Dermis blood vessel endothelial cell (primary cell): ENCODE results near the gene HHAT. TPM values are rescaled to one million over a fixed set of nuclear protein-coding genes. Genes with fewer than 3 reads are reported as not detected.

Experiments used
- DNase-seq: peaks from one replicate; pipeline ENCODE4 v3.0.0; 2010
- total RNA-seq: library from RNA; depleted of rRNA; stranded (reverse); fragments of >200 nt; gene quantifications from 2 replicates; pipeline ENCODE4 v1.2.3, GENCODE V29; 2014

Gene HHAT
- total RNA-seq, 1 donor from 2014 or later: 4.8 TPM

DNA sequence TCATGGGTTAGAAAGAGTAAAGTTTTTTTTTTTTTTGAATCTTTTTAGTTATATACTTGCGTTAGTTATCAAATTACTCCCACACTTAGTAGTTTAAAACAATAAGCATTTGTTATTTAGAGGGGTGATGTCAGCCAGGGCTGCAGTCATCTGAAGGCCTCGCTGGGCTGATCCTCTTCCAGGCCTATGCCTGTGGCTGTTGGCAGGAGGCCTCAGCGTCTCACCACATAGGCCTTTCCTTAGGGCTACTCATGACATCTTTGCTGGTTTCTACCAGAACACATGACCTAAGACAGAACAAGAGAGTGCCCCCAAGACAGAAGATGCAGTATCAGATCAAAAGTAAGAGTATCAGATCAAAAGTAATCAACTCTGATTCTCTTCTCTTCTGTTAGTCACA is 167.4 kb downstream of the HHAT start:
- no peak for DNase-seq

DNA sequence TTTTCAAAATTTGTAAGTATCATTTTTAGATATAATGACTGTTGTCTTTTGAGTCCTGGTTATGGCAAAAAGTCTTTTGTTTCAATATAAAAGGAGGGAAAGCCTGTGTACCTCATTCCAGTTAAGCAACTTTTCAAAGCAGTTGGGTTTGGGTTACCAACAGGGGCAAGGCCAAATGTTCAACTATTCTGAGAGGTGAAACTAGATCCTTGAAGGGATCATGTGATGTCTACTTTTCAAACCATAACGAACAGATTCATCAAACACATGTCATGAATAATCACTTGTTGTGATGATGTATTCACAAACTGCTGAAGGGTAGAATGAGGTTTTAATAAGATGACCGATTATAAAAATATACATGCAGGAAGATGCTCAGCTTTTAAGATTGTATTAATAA is 171.3 kb downstream of the HHAT start:
- no peak for DNase-seq

DNA sequence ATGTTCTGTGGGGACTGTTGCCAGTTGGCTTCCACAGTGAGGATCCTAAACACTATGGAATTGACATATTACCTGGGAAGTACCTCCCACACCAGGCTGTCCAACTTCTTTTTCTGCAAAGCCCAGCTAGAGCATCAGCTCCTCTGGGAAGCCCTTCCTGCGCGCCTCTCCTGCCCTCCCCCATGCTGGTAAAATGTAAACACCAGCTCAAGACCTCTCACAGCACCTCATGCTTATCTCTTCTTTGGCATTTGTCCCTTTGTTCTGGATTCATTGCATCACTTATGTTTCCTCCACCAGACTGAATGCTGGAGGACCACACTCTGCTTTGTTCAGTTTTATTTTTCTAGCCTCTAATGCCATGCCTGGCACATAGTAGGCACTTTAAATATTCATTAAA is 172.1 kb downstream of the HHAT start:
- no peak for DNase-seq

DNA sequence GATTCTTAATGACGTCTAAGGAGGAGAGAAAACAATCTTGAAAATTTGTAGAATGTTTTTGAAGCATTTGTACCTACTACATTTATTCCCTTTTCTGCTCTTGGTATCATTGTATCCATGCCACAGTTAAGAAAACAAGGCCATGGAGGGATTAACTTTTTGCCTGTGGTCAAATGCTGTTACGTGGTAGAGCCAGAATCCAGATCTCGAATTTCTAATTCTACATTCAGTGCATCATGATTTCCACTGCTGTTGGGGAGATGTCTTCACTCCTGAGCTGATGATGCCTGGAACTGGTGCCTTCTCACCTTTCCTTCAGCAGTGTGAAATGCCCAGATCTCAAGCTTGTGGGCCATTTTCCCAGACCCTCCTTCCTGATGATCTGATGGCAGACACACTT is 175.6 kb downstream of the HHAT start:
- no peak for DNase-seq

DNA sequence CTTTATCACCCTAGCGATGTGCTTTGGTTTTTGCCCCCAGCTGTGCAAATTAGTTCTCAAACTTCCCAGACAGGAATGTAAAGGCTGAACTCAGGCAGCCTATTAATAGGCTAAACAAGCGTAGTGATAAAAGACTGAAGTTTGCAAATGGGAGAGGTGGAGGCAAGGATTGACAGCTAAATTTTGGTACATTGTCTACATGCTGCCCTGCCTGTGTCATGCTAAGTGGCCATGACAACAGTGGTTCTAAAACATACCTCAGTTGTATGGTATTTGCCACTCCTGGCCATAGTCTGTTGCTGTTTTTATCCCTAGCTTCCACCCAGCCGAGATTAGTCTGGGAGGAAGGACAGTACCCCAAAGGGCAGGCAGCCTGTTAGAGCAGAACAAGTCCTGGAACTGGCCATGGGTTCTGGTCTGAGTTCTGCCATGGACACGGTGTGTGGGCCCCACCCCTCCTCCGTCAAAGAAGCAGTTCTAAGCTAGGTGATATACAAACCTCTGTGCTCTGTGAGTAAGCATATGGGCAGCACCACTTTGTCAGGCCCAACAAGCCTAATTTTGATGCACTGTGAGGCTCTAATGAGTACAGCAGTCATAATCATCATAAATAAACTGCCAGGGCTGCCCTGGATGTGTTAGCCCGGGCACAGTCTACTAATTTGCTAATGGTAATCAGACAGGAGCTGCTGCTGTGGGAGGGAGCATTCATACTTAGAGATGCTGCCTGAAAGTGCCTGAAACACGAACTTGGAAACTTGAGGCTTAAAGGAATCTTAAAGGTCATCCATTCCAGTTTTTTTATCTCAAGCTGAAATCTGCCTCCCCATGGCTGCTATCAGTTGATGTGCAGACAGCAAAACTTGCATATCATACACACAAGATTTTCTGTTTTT is 177.1 kb downstream of the HHAT start:
- DNase-seq: no peak

DNA sequence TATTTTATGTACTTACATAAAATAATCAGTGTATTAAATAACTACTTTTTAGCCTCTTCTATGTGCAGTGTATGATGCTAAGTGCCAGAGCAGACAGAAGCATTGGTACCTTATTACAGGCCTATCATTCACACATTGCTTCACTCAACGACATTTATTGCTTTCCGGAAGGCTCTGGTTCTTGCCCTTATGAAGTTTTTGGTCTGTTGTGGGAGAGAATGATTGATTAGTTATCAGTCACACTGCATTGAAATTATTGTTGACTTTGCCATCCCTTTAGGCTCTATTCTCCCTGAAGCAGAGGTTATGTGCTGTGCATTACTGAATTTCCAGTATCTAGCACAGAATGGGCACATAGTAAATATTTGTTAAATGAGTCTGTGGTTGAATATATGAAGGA is 178.0 kb downstream of the HHAT start:
- no peak for DNase-seq

DNA sequence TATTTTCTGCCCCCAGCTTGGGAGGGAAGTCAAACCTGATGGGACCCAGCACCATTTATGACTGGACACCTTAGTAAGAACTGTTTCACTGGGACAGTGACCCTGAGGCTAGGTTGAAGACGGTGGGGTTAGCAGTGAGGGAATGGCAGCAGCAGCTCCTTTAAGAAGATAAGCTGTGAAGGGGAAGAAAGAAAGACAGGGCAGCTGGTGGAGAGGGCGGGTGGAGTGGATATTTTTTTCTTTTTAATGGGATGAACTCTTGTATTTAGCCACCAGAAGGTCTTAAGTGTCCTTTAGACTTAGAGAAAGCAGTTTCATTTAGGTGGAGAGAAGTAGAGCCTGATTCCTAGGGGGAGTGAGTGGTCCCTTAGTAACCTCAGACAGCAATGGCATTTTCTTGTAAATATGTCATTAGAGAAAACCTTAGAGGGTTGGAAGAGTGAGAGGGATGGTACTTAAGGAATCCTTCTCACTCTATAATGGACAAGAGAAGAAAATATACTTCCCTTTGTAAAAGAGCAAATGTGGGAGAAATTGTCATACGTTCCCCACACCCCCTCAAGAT is 187.5 kb downstream of the HHAT start:
- DNase-seq: no peak

DNA sequence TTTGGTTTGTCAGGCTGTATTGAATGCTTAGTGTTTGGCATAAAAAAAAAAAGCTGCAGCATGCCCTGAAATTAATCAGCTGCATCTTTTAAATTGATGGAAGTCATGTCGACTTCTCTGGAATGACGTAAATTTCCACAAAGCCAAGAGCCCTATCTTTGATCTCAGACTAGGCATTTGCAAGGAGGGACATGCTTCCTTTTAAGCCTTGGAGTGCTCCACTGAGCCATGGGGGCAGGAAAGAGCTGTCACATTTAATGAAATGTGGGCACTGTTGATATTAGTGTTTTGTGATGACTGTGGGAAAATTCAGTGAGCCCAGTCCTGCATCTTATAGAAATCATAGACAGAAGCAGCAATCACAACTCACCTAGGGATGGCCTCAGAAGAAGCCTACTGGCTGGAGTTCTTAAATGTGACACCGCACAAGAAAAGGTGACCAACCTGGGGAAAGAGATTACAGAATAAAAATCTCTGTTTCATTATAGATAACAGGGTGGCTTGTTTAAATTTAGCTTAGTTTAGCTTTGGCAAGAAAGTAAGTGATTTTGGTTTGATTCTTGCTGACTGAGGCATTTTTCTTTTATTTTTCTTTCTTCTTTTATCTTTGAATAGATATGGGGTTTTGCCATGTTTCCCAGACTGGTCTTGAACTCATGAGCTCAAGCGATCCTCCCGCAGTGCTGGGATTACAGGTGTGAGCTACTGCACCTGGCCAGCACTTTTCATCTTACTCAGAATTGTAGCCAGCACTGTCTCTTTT is 188.2 kb downstream of the HHAT start:
- DNase-seq: no peak

DNA sequence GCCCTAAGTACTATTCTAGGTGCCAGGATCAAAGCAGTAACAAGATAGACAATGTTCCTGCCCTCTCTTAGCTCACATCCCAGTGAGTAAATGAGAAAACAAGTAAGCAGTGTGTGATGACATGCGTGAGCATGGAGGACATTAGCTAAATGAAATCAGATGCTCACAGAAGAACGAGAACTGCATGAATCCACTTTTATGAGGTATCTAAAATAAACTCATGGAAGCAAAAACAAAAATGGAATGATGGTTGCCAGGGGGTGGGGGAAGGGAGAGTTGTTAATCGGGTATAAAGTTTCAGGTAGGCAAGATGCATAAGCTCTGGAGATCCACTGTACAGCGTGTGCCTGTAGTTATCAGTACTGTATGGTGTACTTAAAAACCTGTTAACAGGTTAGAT is 195.1 kb downstream of the HHAT start:
- DNase-seq: no peak

DNA sequence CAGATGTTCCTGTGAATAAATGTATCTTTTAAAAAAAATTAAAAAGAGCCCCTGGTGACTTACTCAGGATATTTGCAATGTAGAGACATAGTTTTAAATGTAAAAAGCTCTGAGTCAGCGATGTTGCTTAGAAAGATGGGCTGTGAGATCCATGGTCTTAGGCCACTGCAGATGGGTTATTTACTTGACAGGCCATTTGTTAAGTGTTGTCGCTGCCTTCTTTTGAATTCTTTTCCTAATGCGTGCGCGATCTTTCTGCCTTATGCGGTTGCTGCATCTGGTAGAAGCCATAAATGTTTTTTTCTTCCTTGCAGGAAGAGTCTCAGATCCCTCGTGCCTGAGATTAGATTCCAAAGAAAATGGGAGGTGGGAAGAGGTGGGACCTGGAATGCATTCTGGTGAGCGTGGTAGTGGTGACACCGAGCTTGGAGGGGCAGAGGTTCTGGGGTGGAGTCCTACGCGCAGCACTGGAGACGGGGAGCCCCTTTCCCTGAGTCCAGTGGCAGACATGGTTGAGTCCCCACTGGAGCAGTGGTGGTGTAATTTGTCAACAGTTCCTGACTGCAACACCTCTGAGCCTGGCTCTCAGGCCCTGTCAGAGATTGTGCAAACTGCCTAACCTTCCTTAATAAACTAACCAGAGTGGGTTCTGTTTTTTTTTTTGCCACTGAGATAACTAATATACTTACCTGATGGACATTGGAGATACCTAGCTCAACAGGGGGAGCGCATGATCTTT is 197.2 kb downstream of the HHAT start:
- DNase-seq: no peak

DNA sequence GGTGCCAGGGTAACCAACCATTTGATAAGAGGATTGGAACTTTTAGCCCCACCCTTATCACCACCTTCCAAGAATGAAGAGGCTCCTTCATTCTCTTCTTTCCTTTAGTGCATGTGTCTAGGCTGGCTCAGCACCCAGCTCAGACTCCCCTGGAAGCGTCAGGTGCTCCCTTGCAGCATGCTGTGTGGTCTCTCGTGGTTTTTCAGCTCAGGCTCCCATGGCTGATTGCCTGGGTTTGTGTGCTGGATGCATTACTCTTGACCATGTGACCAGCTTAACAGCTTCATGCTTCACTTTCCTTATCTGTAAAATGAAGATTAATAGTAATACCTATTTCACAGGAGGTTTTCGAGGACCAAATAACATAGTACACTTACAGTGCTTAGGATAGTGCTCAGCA is 198.4 kb downstream of the HHAT start:
- no peak for DNase-seq

DNA sequence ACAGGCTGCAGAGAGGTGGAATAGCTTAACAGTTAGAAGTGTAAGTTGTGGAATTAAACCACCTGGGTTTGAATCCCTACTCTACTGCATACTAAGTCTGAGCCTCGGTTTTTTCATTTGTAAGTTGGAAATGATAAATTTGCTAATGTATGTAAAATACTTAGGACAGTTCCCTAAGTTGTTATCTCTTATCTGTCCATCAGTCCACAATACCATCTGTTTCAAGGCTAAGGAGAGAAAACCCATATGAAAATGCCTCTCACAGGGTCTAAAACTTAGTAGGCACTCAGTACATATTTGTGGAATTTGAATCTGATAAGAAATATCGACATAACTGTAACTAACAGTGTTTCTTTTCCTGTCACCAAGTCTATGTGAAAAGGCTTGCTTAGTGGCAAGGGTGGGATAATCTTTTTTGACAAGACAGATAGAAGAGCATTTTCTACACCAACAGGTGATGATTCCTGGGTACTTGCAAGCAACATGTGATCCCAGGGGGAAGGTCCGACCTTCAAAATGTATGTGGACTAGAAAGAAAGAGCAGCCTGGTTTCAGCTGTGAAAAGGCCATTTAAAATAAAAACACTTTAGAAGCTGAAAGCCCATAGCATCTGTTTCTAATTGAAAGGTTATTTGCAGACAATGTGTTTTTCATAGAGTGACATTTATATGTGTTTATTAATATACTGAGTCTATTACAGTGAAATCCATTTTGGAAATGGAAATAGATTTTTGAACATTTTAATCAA is 202.9 kb downstream of the HHAT start:
- DNase-seq: no peak

DNA sequence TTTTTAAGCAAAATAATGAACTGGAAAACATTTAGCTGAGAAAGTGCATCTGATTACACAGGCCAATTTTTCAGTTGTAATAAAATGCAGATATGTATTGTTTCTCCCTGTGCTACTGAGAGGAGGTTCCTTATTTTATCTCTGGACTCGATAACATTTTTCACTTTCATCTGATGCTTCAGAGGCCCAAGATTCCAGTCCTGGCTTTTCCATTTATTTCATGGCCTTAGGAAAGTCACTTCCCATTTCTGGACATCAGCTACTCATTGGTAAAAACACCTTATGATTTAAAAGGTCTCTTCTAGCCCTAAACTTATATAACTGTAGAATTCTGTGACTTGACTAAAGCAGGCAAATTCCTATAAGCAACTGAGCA is 203.5 kb downstream of the HHAT start:
- no peak for DNase-seq

DNA sequence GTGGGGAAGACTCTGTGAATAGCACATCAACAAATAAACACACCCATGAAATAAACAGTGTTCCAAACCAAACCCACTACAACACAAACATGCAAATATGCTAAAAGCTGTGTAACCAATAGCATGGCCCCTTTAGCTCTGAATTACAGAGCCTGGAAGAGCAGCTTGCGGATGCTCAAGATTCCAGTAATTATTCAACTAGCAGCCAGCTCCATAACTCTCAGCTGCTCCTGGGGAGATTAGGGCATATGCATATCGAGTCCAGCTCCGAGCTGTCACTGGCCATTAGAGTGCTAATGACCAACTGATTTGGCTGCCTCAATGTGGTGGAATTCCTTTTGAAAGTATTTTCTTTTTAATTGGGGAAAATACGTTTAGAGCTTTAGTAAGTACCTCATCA is 207.1 kb downstream of the HHAT start:
- DNase-seq: no peak

DNA sequence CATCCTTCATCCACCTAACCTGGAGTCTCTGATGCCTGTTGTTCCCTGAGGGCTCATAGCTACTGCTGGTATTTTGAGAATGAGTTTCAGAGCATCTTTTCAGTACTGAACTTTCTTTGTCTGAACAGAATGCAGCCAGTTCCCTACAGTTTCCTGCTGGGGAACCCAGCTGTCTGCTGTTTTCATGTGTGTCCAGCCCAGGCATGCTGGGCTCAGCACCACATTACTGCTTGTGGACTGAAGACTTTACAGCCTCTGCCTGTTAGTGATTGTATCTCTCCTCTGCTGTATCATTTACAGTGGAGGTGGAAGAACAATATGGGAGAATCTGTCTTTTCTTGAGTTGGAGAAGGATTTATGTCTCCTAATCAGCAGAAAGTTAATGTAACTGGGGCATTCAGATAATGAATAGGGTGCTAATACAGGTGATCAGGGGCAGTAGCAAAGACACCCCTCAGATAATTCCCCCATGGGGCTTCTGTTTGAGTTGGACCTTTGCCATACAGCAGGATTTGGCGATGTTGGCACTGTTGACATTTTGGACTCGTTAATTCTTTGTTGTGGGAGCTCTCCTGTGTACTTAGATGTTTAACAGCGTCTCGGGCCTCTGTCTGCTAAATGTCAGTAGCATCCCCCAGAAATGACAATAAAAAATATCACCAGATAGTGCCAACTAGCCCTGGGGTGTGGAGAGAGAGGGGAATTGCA is 207.7 kb downstream of the HHAT start:
- no peak for DNase-seq

DNA sequence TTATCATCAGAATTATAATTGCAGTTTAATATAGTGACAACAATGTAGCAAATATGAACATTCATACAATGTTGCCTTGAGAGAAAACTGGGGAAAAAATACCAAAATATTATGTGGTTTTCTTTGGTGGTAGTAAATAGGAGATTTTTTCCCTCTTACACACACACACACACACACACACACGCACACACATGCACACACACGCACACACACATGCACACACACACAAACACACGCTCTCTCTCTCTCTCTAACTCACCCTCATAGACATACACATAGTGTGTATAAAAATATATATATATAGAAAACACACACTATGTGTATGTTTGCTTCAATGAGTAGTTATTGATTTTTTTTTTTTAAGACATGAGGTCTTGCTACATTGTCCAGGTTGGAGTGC is 211.6 kb downstream of the HHAT start:
- DNase-seq: no peak

DNA sequence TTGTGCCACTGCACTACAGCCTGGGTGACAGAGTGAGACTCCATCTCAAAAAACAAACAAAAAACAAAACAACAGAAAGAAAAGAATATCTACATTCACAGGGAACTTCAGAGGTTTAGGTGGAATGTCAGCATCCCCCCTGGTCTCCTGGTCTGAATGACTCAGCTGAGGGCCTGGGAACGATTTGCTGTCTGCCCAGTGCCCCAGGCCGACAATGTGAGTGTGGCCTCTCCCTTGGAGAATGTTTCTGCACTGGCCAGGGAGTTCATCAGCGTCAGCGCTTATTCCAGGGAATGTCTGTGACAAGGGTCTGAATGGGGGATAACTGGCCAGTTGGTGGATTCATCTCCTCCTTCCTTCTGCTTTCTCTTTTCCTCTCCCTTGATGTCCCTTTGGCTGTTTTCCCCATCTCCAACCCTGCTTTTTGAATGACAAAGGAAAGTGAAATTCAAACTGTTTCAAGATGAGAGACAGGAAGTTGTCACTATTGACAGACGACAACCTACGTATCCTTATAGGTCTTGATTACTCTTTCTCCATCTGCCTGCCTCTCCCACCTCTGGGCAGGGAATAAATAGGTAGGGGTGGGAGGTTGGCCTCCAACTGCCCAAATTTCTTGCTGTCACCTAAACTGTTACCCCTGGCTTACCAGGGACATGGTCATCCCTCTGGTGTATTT is 213.1 kb downstream of the HHAT start:
- no peak for DNase-seq

DNA sequence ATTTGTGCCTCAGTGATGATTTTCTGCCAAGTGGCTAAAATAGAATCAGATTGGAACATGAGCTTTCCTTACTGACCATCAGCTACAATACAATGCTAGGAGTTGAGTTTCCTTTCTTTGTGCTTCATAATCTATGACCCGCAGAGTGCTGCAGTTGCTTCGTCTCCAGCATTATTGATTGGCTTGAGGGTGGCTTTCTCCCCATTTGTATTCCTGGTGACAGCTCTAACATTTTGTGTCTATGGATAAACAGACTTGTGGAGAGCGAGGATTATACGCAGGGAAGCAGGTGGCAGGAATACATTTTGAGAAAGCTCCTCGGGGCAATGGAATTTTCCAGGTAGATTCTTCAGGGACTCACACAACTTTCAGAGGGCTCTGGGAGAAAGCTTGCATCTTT is 223.2 kb downstream of the HHAT start:
- DNase-seq: no peak

DNA sequence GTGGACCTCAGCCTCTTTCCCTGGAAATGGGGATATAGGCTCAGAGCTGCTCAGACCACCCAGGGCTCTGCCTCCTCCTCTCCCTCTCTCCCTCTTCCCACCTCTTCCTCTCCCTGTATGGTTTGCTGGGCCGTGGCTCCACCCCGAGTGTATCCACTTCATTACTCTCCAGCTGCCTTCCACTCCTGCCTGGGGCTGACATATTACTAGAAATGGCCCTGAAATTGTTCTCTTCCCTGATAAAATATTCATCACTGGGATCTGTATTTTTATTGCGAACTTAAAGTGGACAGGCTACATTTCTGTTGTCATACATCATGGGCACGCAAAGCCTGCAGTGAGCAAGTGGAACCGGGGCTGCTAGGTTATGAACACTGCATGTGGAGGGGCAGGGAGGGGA is 225.0 kb downstream of the HHAT start:
- no peak for DNase-seq

DNA sequence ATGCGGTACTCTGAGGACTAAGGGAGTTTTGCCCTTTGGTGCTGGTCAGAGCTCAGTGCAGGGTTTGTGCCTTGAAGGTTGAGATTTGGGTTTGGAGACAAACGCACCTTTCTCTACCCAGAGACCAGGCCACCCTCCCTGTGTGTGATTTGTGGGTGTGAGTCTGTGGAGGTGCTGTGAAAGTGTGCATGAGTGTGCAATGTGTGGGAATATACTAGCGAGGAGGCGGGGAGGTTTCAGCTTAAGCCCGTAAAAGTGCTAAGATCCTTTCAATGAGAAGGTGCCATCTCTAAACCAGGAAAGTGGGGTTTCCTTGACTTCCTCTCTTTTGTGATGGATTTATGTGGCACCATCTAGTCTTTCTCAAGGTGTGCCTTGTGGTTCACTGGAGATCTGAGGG is 225.7 kb downstream of the HHAT start:
- no peak for DNase-seq

DNA sequence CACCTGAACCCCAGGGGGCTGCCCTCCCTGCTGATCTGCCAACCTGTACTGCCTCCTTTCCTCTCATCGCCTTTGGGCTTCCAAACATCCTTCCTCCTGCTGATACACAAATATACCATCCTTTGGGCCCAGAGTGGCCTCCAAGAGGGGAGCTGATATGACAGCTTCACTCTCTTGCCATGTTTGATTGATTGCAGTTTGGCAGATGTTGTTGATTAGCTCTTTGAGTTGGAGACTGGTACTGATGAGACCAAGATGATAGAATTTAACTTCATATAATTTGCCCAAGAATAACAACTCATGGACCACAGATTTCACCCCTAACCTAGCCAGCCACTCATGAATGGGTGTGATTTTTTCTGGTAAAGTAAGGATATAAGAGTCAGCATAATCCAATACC is 227.8 kb downstream of the HHAT start:
- no peak for DNase-seq
